Sigmoid colon (tissue), 4 donors: ENCODE results near the gene HDHD2.

Source experiments
- EP300 ChIP-seq, 4 donors: sonication (generic); formaldehyde crosslinking; IDR thresholded peaks; one replicate each; pipeline ENCODE4 v1.6.1; 2017; ENCODE audit warnings: antibody characterized with exemption in 4 of 4
- POLR2A ChIP-seq, 2 donors: fragments of 450-650 bp; IDR thresholded peaks; one replicate each; pipeline ENCODE4 v1.6.1; 2016; ENCODE audit warnings: antibody characterized with exemption in 2 of 2, mild to moderate bottlenecking in 2 of 2, moderate library complexity in 2 of 2

DNA sequence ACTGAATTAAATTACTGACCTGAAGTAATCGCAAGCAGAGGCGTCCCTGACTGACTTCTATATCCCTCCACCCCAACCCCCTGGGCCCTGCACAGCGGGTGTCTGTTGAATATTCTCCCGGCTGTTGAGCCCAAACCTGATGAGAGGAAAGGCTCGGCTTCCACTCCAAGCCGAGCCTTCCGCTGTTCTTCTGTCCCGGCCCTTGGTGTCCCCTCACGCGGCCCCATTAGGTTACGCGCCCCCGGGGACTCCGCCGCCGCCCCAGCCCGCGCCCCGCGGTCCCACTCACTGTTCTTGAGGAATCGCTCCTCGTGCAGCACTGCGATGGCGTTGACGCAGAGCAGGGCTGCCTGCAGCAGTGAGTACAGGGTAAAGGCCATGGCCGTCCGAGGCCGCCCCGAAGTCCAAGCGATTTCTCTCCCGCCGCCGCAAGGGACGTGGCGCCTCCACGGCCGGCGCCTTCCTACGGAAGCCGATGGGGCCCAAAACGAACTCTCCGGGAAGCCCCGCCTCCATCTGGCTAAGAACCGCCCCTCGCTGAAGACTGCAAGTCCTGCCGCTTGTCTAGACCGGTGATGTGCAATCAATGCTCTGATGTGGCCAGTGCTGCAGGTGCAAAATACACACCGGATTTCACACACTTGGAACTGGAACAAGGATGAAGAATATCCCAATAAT is 25.7 kb upstream of the HDHD2 start, which contains the start of gene IER3IP1:
- TF ChIP-seq POLR2A (IDR thresholded peaks at IDR 0.05) (peak in 1 of 2 donors; percentile 62), EP300 (IDR thresholded peaks at IDR 0.05) (no peak)
